Measurements from ENCODE around the gene RABL6.
"Not testable (repeated sequence)": the region's sequence is repeated elsewhere in the genome, so short reads cannot be mapped to it uniquely, and the experiment has no call there.

RABL6 gene

DNA sequence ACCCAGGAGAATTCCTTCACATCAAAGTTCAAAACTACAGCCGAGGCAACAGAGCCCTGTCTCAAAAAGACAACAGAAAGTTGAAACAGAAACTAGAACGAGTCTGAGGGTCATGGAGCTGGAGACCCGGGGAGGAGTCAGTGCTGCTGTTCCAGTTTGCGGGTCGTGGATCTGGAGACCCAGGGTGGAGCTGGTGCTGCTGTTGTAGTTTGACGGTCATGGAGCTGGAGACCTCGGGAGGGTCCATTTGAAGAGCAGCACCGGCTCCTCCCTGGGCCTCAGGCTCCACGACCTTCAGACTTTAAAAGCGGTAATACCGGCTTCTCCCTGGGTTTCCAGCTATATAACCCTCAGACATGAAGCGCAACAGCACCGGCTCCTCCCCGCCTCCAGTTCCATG, 30.4 kb upstream of the RABL6 start:
- no peak for DNase-seq

- no peak for DNase-seq
These were observed 27.9 kb upstream of the RABL6 start for GRCh38 chr9:136779808-136780207.

GRCh38 chr9:136782452-136782851, 25.3 kb upstream of the RABL6 start:
- DNase-seq, result no peak

DNA sequence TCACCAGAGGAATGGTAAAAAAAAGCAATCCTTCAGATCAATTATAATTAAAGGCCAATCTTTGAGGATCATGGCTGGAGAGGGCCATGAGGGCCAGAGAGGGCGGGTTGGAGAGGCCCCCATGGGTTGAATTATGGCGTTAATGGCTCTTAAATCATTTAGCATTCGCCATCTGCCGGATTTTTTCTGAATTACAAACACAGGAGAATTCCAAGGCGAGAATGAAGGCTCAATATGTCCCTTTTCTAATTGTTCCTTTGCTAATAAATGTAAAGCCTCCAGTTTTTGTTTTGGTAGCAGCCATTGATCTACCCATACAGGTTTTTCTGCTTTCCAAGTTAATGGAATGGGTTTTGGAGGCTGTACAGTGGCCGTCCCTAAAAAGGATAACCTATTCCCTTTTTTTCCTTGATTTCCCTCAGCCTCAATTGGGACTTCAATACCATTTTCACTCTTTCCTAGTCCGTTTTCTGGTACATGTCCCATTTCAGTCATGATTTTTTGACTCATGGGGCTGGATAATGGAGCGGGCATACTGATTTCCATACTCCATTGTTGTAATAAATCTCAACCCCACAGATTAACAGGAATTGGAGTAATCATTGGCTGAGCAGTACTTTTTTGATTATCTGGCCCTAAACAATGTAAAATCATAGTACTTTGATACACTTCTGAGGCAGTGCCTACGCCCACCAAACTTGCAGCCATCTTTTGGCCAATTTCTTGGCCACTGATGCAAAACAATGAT, 23.3 kb upstream of the RABL6 start:
- no peak for DNase-seq

DNA sequence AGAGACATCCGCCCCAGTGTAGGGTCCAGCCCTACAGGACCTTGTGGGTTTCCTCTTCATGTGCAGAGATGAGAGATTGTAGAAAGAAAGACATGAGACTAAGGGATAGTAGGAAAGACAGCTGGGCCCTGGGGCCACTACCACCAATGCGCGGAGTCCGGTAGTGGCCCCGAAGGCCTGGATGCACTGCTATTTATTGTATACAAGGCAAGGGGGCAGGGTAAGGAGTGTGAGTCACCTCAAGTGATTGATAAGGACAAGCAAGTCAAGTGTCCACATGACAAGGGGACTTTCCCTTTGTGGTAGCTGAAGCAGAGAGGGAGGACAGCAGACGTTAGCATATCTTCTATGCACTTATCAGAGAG, 22.8 kb upstream of the RABL6 start:
- no peak for DNase-seq

- DNase-seq, result not testable (repeated sequence)
These were observed 22.0 kb upstream of the RABL6 start for GRCh38 chr9:136785565-136786355.

- no peak for DNase-seq
These were observed 21.3 kb upstream of the RABL6 start for GRCh38 chr9:136786451-136786850.

DNA sequence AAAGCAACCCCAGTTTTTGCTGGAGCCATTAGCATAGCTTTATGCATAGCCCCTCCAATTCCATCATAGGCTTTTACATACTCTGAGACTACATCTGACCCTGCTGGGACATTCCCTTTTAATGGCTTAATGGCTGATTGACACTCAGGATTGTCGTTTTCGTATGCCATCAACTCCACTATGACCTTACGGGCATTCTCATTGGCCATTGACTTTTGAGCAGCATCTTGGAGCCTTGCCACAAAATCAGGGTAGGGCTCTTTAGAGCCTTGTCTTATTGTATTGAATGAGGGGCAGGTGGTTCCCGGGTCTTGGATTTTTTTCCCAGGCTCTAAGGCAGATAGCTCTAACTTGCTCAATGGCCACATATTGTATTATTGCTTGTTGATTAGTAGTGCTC, 20.8 kb upstream of the RABL6 start:
- DNase-seq, result not testable (repeated sequence)

GRCh38 chr9:136787690-136788400, 19.9 kb upstream of the RABL6 start:
- peak; percentile 81 for DNase-seq

- DNase-seq, result not testable (repeated sequence)
These were observed 18.9 kb upstream of the RABL6 start for GRCh38 chr9:136788644-136789522.

GRCh38 chr9:136789523-136789937, 18.2 kb upstream of the RABL6 start:
- DNase-seq, result no peak

DNA sequence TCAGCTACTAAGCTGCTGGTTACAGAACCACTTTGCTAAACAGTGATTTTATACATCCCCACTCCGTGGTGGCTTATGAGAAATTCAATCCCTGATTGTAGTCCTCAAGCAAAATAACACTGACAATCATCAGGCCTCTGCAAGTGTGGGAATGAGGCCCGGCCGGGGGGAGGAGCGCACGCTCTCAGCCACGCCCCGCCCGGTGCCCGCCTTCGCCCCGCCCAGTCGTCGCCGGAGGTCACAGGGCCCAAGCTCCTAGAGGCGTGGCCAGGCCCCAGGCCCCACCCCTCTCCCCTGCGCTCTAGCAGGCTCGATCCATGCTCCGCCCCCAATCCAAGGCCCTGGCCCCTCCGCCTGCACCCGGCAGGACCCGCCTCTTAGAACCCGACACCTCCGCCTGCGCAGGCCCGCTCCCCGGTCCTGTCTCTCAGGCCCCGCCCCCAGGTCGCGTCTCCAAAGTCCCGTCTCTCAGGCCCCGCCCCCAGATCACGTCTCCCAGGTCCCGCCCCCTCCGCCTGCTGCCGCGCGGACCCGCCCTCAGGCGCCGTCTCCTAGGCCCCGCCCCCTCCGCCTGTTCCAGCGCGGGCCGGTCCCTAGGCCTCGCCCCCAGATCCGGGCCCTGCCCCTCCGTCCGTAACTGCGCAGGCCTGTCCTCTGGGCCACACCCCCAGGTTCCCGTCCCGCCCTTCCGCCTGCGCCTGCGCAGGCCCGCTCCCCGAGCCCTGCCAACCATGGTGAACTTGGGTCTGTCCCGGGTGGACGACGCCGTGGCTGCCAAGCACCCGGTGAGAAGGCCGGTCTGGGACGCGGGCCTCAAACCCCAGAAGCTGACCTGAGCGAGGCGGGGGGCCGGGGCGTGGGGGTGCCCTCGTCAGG, 16.9 kb upstream of the RABL6 start, which contains the start of gene TMEM141:
TSS of gene TMEM141 (plus strand) at position 705 of the 876 bp plus-strand sequence. CDS start at position 732, 27 bp downstream.
- peak; percentile 100 for DNase-seq

- peak; percentile 69 for DNase-seq
These were observed 16.1 kb upstream of the RABL6 start for GRCh38 chr9:136791516-136792276.

DNA sequence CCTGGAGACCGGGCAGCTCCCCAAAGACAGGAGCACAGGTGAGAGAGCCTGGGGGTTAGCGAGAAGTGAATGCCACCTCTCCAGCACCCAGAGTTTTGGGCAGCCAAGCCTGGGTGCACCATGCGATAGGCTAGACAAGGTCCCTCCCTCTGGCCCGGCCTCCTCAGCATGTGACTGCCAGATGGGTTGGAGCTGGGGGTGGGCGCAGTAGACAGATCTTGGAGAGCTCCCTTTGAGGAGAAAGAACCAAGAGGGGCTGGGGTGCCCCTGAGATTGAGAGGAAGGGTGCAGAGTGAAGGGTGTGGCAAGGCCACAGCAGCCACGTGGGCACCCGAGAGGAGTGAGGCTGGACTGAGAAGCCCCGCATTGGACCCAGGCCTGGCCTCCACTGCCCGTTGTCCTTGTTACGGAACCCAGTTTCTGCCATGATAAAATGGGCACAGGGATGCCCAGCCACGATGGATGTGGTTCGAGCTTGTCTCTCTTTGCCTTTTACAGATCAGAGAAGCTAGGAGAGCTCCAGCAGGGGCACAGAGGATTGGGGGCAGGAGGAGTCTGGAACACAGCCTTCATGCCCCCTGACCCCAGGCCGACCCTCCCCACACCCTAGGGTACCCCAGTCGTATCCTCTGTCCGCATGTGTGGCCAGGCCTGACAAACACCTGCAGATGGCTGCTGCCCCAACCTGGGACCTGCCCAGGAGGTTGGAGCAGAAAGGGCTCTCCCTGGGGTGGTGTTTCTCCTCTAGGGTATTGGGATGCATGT, 15.2 kb upstream of the RABL6 start:
- DNase-seq, result no peak

GRCh38 chr9:136793086-136793946, 14.4 kb upstream of the RABL6 start:
- no peak for DNase-seq

DNA sequence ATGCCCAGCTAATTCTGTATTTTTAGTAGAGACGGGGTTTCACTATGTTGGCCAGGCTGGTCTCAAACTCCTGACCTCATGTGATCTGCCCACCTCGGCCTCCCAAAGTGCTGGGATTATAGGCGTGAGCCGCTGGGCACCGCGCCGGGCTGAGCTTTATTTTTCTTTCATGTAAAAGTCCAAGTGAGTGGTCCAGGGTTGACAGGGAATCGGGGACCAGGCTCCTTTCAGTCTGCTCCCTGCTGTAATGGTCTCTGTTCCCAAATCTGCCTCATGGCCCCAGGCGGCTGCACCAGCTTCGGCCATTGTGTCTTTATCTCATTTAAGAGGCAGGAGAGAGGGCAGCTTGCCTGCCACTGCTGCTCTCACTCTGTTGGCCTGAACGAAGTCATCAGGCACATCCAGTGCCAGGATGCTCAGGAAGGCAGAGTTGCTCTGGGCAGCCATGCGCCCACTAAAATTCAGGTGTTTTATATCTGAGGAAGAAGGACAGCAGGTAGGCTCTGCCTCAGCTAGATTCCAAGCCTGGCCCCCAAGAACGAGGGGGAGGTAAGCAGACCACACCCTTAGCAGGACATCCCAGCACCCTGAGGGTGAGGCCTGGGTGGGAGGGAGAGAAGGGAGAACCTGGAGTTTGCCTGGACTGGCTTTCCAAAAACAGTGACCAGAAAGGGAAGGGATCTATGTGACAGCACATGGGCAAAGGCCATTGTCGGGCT, 13.3 kb upstream of the RABL6 start:
- no peak for DNase-seq

GRCh38 chr9:136795000-136795348, 12.8 kb upstream of the RABL6 start:
- DNase-seq, result no peak

DNA sequence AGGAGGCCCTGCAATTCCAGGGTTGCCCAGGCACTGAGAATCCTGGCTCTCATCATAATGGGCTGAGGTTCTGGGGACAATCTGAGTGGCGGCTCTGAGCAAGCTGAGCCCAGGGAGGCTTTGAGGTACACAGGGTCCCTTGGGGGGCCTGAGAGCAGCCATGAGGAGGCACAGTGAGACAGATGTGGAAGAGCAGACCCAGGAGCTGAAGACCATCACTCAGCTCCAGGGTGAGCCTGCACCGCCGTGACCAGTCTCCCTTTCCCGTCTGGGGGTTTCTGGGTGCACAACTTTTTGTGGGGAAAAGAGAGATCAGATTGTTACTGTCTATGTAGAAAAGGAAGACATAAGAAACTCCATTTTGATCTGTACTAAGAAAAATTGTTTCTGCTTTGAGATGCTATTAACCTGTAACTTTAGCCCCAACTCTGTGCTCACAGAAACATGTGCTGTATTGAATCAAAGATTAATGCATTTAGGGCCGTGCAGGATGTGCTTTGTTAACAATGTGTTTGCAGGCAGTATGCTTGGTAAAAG, 11.4 kb upstream of the RABL6 start, which contains the start of gene CCDC183:
TSS of gene CCDC183 (plus strand) at position 101 of the 537 bp plus-strand sequence. CDS start at position 161, 60 bp downstream.
- DNase-seq, result no peak
